Stimulated activated CD4-positive, alpha-beta T cell treated with anti-CD3 and anti-CD28 coated beads, Interleukin-1b, Interleukin-23, amount 100 ng/mL, for 24 hours (primary cell): Measurements from ENCODE around the gene EPN3.

ENCODE experiments used
- DNase-seq, 4 experiments: peaks; one replicate each; pipeline ENCODE4 v3.0.0-alpha.2; 2020; ENCODE audit warnings: low read depth in 4 of 4, low spot score in 1 of 4

Gene EPN3

DNA sequence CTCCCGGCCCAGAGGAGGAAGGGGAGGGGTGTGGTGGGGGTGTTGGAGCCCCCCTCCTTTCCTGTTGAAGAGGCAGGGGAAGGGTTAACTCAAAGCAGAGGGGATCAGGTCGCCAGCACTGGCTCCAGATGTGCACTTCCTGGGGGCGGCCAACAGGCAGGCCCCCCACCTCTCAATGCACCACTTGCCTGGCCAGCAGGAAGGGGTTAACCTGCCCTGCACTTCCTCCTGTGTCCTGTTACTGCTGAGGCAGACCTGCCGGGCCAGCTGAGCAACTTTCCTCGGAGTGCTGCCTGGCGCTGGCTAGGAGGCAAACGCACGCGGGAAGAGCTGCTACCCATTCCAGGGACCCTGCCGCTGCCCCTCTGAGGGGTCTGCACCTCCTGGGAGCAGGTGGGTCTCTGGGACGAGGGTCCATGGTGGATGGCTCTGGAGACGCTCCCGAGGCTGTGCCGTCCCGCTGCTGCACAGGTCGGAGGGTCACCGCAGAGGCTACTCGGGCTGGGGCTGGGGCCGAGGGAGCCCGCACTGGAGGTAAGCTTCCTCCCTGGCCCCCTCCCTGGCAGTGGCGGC lies at the start of gene EPN3:
EPN3 (plus strand) TSS at position 284 of the 573 bp plus-strand sequence. CDS start 3,822 bp downstream, outside the sequence.
- no peak for DNase-seq

DNA sequence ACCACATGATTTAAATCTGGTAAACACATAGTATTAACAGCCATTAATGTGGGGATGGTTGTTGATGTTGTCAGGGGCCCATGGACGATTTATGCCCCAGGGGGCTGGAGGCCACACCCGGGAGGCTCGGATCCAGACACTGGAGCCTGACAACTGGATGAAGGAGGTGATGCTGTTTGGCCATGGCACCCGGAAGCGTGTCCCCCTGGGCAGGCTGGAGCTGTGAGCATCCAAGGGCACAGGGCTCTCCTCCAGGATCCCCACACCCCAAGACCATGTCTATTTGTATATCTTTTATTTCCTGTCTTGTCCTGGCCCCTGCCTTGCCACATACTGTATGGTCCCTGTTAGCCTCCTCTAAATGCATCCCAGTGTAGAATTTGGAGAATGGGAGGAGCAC lies 49.3 kb upstream of the EPN3 start:
- no peak for DNase-seq

DNA sequence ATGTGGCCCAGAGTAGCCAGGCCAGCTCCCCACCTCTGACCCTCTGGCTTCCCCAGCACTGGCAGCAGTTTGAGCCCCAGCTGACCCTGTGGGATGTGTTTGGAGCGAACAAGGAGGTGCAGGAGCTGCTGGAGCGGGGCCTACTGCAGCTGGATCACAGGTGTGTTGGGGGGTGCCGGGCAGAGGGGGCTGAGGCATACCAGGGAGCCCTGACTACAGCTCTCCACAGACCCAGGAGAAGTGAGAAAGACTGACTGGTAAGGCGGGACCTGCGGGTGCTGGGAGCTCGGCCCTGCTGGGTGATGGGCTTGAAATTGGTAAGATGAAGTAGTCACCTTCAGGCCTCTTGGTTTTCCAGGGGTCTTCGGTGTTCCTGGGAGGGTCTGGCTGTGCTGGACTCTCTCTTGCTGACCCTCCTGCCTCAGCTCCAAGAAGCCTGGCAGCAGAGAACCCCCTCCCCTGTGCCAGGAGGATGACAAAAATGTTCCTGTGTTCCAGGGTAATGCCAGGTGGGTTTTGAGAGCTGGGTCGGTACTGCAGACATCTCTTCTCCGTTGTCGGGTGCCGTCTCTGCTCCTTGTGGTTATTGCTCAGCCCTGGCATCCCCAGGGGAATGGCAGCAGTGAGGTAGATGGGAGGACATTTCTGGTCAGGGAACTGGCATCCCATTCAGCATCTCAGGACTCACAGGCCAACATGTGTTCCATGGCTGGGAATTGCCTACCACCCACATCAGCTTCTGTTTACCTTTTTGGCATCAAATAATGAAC lies 48.0 kb upstream of the EPN3 start:
- no peak for DNase-seq

DNA sequence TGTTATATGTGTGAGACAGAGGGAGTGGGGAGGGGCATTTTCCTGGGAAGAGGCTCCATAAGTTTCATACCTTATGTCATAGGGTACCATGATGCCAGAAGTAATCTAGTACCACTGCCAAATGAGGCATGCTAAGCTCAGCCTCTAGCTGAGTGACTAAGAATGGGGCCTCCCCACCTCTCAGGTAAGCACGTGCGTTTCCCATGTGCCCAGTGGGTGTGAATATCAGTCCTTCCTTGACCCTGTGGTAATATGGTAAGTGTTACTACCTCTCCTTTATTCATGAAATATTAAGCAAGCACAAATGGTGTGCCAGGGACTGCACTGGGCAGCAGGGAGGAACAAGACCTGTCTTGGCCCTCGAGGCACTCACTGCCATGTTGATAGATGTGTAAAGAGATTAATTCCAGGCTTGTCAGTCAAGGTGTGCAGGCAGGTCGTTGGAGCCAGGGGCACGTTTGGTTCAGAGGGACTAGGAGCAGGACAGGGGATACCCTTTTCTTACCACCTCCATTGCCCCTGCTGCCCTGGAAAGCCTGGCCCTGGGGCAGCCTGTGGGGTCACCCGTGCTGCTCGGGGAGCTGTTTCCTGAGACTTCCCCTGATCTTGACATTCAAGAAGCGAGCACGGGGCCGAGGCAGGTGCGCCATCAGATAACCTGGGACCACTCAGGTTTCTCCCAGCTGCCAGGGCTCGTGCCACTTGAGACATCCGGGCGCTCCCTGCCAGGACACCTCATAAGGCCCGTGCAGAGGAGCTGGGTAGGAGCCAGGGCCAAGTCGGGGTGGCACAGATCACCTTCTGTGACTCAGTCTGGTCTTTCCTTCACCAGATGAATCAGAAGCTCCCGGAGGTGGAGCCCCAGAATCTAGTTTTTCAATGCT lies 45.1 kb upstream of the EPN3 start:
- DNase-seq: no peak

DNA sequence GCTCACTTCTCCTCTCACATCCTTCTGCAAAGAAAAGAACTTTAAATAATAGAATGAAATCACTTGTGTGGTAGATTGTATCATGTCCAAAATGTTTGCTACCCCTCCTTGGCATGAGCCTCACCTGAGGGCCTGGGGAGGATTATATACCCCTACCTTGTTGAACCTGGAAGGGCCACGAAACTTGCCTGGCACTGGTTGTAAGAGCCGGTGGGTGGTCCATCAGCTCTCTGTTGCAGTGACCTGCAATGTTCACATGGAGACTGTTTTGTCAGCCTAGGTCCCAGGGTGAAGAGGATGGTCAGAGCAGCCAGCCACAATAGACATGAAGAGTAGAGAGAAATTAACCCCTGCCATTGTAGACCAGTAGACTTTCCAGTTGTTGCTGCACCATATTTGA lies 43.7 kb upstream of the EPN3 start:
- no peak for DNase-seq

DNA sequence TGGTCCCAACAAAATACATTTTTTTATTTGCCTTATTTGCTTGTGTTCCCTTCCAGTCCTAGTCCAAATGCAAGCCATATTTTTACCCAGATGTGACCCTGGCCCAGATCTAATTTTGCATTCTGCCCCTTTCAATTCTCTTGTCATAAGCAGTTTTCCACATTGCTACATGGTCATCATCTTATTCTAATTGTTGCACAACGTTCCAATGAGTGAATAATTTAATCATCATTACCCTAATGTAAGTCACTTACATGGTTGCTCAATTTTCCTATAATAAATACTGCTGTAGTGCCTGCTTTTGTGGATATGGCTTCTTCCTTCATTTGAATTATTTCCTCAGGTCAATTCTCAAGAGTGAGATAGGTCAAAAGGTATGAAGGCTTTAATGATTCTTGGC lies 41.0 kb upstream of the EPN3 start:
- no peak for DNase-seq

DNA sequence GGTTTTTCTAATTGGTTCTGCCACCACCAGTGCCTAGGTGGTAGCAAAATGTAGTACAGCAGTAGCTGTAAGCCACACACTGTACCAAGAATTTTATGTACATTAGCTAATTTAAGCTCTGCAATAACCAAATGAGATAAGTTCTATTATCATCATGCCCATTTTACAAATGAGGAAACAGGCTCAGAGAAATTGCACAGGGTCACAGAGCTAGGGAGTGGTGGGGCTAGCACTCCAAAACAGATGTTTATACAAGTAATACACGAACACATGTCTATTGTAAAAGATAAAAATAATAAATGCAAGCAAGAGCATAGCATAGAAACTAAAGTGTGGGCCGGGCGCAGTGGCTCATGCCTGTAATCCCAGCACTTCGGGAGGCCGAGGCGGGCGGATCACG lies 40.3 kb upstream of the EPN3 start:
- no peak for DNase-seq

DNA sequence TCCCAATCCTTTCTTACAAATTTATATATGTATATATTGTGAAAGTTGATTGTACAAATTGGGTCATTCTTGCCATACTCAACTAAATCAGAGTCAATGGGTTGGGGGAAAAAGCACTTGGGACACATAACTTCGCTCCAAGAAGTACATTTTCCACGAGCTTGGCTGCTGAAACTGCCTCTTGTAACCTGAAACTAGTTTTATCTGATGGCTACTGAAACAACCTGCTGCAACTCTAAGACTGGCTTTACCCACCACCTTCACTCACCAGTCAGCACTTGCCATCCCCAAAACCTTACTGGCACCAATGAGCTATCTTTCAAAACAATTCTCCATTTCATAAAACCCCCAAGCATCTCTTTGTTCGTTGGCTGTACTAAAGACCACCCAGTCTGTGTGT lies 38.8 kb upstream of the EPN3 start:
- no peak for DNase-seq

DNA sequence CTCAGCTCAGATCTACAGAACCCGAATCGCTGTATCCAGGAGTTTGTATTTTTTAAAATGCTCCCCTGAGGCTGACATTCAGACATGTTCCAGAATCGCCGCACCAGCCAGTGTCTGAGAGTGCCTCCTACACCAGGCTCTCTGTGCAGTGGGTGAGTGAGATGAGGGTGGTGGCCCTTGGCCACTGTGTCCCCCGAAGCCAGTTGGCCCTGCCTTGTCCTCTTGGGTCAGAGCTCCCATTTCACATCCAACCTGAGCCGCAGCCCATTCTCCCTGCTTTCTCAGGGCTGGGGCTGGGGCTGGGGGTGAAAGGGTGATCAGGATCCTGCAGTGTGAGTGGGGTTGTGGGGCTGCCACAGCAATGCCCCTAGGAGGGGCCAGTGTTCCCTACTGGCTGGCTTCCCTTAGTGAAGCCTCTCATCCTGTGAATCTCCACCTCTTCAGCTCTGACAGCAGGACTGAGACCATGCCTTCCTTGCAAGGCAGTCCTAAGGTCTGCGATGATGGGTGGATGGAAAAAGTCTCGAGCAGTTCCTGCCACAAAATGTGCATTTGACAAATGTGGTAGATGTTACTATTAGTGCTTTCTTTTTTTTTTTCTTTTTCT lies 37.2 kb upstream of the EPN3 start:
- DNase-seq: no peak

DNA sequence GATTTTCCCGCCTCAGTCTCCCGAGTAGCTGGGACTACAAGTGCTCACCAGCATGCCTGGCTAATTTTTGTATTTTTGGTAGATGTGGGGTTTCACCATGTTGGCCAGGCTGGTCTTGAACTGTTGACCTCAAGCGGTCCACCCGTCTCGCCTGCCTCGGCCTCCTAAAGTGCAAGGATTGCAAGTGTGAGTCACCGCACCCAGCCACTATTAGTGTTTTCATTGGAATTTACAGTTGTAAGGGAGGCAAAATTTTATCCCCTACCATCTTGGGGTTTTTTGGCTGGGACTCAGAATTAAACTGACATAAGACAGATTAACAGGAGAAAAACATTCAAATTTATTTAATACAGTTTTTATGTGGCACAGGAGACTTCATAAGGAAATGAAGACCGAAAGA lies 36.6 kb upstream of the EPN3 start:
- no peak for DNase-seq

DNA sequence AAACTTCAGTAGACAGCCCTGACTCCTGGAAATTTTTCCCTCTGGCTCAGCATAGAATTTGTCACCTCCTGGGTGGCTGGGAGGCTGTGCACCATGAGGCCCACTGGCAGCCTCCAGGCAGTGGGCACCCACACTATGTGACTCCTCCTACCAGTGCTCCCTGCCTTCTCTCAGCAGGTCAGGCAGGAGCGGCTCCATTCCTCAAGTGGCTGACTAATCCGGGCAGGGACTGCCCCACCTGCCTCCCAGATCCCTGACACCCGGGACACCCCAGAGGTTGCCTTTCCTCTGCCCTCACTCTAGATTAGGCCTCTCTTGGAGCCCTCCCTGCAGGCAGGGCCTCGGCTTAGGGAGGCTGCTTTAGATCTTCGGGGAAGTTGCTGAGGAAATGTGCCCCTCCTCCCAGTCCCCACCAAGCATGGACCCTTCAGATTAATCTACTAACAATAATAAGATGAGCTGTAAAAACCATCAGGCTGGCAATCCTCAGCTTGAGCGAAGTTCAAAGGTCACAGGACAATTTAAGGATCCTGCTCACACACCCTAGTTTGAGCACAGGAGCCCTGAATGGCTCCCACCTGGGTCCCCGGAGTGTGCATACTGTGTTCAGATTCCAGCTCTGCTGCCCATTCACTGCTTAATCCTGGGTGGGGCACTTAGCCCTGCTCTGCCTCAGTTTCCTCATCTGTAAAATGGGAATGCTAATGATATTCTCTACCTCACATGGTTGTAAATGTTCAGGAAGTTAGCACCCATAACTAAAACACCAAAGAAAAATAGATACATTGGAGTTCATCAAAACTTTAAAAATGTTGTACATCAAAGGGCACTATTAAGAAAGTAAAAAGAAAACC lies 34.3 kb upstream of the EPN3 start:
- no peak for DNase-seq

DNA sequence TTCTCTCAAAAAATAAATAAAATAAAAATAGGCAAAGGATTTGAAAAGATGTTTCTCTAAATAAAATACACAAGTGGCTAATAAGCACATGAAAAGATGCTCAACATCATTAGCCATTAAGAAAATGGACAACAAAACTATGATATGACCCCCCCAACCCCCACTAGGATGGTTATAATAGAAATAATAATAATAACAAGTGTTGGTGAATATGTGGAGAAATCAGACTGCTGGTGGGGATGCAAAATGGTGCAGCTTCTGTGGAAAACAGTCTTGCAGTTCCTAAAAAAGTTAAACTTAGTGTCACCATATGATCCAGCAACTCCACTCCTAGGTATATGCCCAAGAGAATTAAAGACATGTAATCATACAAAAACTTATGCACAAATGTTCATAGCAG lies 33.3 kb upstream of the EPN3 start:
- DNase-seq: no peak

DNA sequence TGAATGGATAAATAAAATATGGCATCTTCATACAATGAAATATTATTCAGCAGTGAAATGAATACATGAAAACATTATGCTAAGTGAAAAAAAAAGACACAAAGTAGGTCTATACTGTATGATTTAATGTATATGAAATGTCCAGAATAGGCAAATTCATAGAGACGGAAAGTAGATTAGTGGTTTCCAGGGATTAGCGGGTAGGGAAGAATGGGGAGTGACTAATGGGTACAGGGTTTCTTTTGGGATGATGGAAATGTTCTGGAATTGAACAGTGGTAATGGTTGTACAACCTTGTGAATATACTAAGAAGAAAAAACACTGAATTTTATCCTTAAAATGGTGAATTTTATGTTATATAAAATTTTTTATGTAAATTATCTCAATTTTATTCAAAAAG lies 32.8 kb upstream of the EPN3 start:
- DNase-seq: no peak

DNA sequence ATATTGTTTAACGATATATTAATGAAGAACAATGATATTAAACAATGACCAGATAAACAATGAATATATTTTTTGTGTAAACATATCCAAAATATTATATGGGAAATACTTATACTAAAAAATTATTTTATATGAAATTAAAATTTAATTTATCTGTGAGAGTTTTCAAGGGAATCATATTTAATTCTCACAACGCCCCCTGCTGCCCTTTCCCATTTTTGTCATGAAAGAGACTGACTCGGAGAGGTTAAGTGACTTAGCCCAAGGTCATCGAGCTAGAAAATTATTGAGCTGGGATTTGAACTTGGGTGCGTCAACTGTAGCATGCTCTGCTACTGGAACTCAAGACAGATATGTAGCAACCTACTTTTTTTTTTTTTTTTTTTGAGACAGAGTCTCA lies 31.5 kb upstream of the EPN3 start:
- no peak for DNase-seq

DNA sequence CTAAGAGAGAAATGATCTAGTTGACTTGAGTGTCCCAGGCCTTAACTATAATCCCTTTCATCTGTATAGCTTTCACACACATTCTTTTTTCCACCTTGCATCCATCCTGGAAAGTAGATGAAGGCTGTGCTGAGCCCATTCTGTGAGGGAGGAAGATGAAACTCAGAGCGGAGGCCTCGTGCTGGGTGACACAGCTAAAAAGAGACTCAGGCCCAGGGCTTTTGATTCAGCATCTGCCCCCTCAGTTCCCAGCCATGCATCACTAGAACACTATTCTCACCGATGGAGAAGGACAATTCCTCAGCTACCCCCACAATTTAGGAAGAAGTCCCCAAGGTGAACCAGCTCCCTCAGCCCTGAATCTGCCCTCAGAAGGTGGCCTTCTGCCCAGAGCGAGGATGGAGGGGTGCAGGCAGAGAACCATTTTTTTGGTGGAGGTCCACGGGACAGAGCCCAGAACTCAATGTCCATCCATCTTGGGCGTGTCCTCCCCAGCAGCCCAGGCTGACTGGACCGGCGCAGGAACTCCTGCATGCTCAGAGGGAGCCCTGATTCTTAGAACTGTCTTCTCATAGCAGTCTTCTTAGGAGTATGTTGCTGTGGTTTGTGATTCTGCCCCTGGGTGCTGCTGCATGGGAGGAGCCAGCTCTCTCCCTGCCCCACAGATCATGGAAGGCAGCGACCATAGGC lies 30.1 kb upstream of the EPN3 start:
- no peak for DNase-seq

DNA sequence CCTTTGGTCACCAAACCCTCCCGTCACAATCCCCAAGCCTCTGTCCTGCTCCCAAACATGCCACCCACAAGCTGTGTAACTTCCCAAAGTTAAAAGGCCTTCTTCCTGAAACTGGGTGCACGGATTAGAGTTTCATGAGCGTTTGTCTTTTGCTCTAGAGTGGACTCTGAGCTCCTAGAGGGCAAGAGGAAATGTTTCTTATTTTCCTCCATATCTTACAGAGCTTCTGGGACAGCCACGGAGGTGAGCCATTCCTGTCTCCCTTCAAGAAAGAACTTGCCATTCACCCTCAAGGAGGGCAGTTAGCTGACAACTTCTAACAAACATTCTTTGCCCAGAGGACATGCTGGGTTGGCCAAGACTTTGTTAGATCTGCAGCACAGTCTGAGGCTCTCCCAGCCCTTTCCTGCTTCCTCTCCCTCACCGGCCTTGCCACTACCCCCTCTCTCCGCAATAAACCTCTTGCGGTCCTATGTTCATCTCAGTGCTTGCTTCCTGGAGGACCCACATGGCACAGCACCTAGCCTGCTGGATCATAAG lies 26.9 kb upstream of the EPN3 start:
- DNase-seq: no peak

DNA sequence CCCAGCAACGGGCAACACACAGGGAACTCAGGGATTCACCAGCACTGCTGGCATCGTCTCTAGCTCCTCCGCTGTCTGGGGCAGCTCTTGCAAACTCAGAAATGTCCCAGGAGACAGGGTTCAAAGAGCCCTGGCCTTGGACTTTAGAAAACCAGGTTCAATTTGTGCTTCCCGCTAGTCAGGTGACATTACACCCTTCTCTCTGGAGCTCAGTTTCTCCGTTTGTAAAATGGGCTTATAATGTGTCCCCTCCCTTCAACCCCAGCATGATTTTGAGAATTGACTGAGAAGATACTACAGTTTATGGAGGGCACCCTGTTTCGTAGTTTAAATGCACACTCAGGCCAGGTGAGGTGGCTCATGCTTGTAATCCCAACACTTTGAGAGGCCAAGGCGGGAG lies 26.2 kb upstream of the EPN3 start:
- no peak for DNase-seq

DNA sequence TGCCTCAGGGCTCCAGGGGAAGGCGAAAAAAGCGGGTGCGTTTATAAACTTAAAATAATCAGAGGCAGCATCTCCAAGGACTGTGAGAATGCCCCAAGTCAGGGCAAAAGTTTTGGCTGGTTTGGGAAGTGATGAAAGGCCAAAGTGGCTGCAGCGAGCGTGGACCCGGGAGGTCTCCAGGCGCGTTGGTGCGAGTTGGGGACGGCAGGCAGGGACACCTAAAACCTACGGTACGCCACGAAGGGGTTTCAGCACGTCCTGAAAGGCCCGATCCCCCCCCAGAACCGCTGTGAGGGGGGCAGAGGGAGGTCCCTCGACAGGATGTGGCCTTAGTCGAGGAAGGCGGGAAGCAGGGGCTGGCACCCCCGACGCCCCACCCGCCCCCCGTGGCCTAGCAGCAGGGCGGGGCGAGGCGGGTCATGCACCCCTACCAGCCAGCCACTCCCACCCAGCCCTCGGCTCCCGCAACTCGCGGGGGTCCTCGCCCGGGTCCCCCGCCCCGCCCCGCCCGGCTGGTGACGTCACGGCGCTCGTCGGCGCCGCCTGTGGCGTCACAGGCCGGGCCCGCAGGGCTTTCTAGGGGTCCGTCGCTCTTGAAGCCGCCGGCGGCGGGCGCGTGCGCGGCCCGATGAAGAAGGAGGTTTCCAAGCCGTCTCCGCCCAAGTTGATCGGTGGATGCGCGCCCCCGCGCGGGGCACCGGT lies 24.5 kb upstream of the EPN3 start, which contains the start of gene MYCBPAP:
MYCBPAP (plus strand) TSS at position 569 of the 702 bp plus-strand sequence. CDS start 236 bp downstream, outside the sequence.
- DNase-seq: peak; percentile 33 to 70 (median 57)
